RWPE1 (cell line): ENCODE measurements around the gene PANX2.

Source experiments
- CTCF ChIA-PET: fragments of 350-600 bp; sonication (Branson Sonifier 250); formaldehyde crosslinking; extraction: SDS; loops from one replicate; lab custom pipeline; 2021; lab: Yijun Ruan, JAX
- POLR2A ChIA-PET: fragments of 400-600 bp; formaldehyde crosslinking; extraction: SDS; loops from one replicate; lab custom pipeline; 2020; ENCODE audit warnings: antibody characterized with exemption; ENCODE audit not compliant: low non-redundant PET; lab: Yijun Ruan, JAX
- DNase-seq: peaks from one replicate; pipeline ENCODE4 v3.0.0; 2012; ENCODE audit warnings: low spot score
- H3K27ac ChIP-seq: fragments of 450-650 bp; 2 replicates; pipeline ENCODE4 v1.5.1; 2017
- CTCF ChIP-seq: fragments of 450-650 bp; conservative IDR thresholded peaks from 2 replicates; pipeline ENCODE4 v1.5.1; 2017; ENCODE audit warnings: low read depth, mild to moderate bottlenecking

PANX2 gene

GRCh38 chr22:50218996-50219727, 48.6 kb downstream of the PANX2 start:
- peak; percentile 77 for DNase-seq
- peak overlapping the region; percentile 69 for H3K27ac ChIP-seq
- CTCF ChIA-PET: interaction anchor here (0.5 to 0.6 kb wide), 2 partner anchors 17 to 112 kb away, joined by 3 to 4 read pairs; no protein-coding TSS in a partner anchor
- no peak for TF ChIP-seq CTCF
- POLR2A ChIA-PET: no interaction called here

GRCh38 chr22:50219800-50220602, 49.5 kb downstream of the PANX2 start:
- ChIA-PET POLR2A (no interaction called here), CTCF (interaction anchor here (0.5 to 0.6 kb wide), 2 partner anchors 13 to 113 kb away, joined by 4 to 5 read pairs; no protein-coding TSS in a partner anchor)
- H3K27ac ChIP-seq: peak overlapping the region; percentile 69

GRCh38 chr22:50220603-50221409, 50.3 kb downstream of the PANX2 start:
- H3K27ac ChIP-seq: no peak overlapping the region; the same call in 1 of the 2 replicates
- TF ChIP-seq CTCF: no peak
- ChIA-PET CTCF (no interaction called here), POLR2A (no interaction called here)
- no peak for DNase-seq

More at GRCh38 chr22:50219800-50220602, 49.5 kb downstream of the PANX2 start:
- DNase-seq: no peak
- TF ChIP-seq CTCF: no peak

- DNase-seq: no peak
- peak overlapping the region; percentile 15; the same call in 1 of the 2 replicates for H3K27ac ChIP-seq
- POLR2A ChIA-PET: no interaction called here
- no peak for TF ChIP-seq CTCF
- CTCF ChIA-PET: no interaction called here
Measured at GRCh38 chr22:50221410-50222300, 51.1 kb downstream of the PANX2 start.

- no peak for TF ChIP-seq CTCF
- POLR2A ChIA-PET: no interaction called here
- no peak for DNase-seq
- peak overlapping the region; percentile 15 for H3K27ac ChIP-seq
- CTCF ChIA-PET: no interaction called here
Measured at GRCh38 chr22:50222508-50222907, 52.0 kb downstream of the PANX2 start.
